HG02588 (cell line): Measurements from ENCODE around the gene A4GALT.

ENCODE experiments used
- ATAC-seq: cut with Tn5 transposase; IDR thresholded peaks from one replicate; pipeline ENCODE4 v1.9.1; 2021; ENCODE audit warnings: mild to moderate bottlenecking, moderate library complexity; ENCODE audit not compliant: unreplicated experiment

Gene A4GALT

GRCh38 chr22:42653999-42654398 is 66.7 kb downstream of the A4GALT start:
- no peak for ATAC-seq

DNA sequence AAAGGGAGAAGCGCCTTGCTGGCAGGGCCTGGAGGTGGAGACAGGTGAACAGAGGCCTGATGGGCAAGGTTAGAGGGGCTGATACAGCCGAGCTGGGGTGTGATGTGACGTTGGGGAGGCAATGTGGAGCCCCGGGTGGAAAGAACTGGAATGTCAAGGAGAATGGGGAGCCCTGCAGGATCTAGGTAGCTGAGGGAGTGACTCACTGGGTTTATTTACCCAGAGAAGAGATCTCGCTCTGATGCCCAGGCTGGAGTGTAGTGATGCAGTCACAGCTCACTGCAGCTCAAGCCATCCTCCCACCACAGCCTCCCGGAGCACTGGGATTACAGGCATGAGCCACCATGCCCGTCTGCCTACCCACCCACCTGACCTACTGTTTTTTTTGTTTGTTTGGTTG is 69.5 kb downstream of the A4GALT start:
- no peak for ATAC-seq

DNA sequence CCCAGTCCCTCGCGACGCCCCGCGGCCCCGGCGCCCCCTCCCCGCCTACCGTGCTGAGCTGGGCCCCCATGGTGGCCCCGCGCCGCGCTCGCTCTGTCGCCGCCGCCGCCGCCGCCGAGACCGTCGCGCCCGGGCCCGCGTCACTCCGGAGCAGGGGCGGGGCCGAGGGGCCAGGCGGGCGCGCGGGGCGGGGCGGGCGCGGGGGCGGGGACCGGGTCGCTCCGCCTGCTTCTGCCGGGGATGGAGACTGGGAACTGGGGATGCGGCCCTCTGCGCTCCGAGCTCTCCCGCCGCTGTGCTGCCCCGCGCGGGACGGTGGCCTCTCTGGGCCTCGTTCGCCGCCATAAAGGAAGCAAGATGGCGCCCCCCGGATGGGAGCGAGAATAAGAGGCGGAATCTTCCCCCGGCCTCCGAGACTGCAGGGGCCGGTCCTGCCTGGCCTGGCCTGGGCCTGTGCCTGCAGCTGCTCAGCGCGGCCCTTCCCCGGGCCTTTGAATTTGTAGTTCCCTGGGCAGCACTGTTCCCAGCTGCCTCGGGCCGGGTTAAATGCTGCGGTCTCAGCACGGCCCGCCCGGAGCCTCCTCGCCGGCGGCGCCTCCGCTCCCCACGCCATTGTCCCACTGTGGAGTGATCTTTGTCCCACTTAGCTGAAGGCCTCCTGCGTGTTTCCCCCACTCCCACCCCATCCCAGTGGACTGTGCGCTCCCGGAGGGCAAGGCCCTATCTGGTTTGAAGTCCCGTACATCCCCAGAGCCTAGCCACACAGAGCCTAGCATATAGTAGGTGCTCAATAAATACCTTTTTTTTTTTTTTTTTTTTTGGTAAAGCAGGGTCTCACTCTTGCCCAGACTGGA is 71.2 kb downstream of the A4GALT start, which contains the start of gene CYB5R3:
TSS of gene CYB5R3 (minus strand) at position 147 of the 854 bp plus-strand sequence. CDS start at position 70, 77 bp downstream.
- ATAC-seq: peak; percentile 60

GRCh38 chr22:42648368-42649245 is 72.1 kb downstream of the A4GALT start:
- peak; percentile 30 for ATAC-seq

GRCh38 chr22:42648017-42648367 is 72.7 kb downstream of the A4GALT start:
- no peak for ATAC-seq

- no peak for ATAC-seq
These were observed 73.8 kb downstream of the A4GALT start for GRCh38 chr22:42646569-42647525.

- no peak for ATAC-seq
These were observed 74.6 kb downstream of the A4GALT start for GRCh38 chr22:42645938-42646568.

DNA sequence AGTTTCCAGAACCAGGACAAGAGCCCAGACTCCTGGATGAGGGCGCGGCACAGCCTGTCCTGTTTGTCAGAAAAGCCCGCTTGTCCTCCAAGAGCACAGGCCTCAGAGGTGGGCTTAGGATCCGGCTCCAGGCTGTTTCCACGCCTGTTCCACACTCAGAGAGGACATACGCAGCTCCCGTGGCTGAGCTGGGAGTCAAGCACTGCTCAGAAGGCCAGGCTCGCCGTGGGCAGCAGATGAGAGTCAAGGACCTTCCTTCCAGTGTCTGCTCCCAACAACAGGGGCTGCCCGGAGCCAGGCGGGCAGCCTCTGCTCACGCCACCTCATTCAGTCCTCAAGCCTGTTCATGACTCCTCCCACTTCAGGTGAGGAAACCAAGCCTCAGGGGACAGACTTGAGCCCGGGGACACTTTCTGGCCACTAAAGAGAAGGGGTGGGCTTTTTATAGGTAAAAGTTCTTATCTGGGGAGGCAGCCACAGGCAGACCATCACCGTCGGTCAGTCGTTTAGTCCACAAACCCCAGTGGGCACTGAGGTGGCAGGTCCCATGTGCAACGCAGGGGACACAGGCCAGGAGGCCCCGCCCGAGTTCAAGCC is 75.2 kb downstream of the A4GALT start:
- no peak for ATAC-seq

DNA sequence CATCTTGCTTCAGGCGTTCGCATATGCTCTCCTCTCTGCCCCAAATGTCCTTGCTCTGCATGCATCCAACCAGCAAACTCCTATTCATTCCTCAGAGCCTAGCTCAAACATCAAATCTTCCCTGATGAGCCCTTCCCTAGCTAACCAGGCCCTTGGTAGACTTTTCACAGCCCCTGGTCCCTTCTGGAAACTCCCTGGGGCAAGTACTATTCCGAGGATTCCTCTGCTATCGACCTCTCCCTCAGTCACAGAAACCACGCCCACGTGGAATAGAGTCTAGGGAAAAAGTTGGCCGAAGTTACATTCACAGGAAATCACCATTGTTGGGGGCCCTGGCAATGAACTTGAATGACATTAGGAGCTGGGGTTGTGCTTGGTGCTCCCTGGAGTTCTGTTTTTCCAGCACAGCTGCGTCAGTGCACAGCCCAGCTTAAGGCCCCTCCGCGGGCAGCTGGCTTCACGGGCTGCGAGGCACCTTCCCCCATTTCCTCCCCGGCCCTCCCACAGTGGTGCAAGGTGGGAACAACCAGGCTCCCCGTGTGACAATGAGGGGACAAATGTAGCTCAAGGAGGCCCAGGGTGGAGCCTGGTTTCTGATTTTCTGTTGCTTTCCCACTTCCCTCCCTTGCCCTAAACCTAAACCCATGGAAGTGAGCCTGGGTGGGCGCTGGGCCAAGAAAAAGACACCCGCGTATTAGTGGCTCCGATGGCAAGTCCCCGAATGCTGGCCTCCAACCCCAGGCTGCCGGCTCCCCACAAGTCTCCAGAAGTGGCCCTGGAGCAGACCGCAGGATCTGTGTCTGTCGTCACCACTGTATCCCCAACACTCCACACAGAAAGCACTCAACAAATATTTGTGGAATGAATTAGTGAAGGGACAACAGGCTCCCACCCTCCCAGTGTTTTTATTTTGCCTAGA is 76.0 kb downstream of the A4GALT start:
- ATAC-seq: no peak

DNA sequence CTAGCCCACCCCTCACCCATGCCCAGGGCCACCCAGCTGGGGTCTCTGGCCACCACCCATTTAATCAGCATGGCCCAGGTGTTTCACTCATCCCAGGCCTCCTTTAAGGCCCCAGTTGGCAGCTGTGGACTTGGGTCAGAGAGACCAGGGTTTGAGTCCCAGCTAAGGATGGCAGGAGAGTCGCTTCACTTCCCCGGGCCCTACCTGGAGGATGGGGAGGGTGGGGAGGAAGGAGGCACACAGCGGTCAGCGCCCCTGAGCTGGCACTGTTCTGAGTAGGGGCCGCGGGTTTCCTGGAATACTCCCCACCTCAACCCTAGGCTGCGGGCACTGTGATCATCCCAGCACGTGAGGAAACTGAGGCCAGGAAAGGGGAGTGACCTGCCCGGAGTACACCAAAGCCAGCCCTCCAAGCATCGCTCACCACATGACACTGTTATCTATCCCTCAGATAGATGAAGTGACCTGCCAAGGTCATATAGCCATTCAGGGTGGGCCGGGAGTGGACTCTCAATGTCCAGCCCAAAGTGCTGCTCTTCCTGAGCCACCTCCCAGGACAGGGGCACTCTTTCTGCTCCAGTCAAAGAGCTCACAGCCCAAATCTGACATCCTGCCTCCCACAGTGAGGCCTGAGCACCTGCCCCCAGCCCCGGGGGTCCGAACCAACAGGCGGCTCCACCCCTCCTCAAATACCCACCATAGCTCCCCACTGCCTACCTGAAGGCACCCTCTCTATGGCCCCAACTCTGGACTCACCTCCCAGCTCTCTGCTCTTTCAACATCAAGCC is 76.8 kb downstream of the A4GALT start:
- no peak for ATAC-seq

GRCh38 chr22:42642806-42643633 is 77.7 kb downstream of the A4GALT start:
- ATAC-seq: no peak
